Limb (tissue), 2 donors: Measurements from ENCODE around the gene PRSS50.
"Not testable (repeated sequence)": the region's sequence is repeated elsewhere in the genome, so short reads cannot be mapped to it uniquely, and the experiment has no call there.

Experiments used
- DNase-seq, 2 donors: peaks; one replicate each; pipeline ENCODE4 v3.0.0-alpha.2; 2016; ENCODE audit errors: extremely low spot score in 2 of 2

PRSS50 gene

GRCh38 chr3:46708401-46709156 is 9.1 kb downstream of the PRSS50 start:
- DNase-seq = no peak

GRCh38 chr3:46707601-46708011 is 10.1 kb downstream of the PRSS50 start:
- DNase-seq = no peak

- peak in 1 of 2 donors; percentile 29 for DNase-seq
These were observed 10.7 kb downstream of the PRSS50 start for GRCh38 chr3:46706771-46707582.

- peak; percentile 11 to 31 for DNase-seq
These were observed 11.7 kb downstream of the PRSS50 start for GRCh38 chr3:46705751-46706552.

- DNase-seq = peak; percentile 62 to 85
These were observed 12.6 kb downstream of the PRSS50 start for GRCh38 chr3:46705022-46705530.

- not testable (repeated sequence) for DNase-seq
These were observed 13.3 kb downstream of the PRSS50 start for GRCh38 chr3:46704346-46704745.

- DNase-seq = no peak
These were observed 14.6 kb downstream of the PRSS50 start for GRCh38 chr3:46703013-46703520.

- no peak for DNase-seq
These were observed 15.2 kb downstream of the PRSS50 start for GRCh38 chr3:46702246-46703012.

- DNase-seq = peak in 1 of 2 donors; percentile 66
These were observed 16.3 kb downstream of the PRSS50 start, which contains the start of gene TMIE for GRCh38 chr3:46701181-46701939. TSS of gene TMIE (plus strand) at chr3:46701392. CDS start at chr3:46701488, 96 bp downstream.

GRCh38 chr3:46700772-46701171 is 16.9 kb downstream of the PRSS50 start:
- DNase-seq = peak in 1 of 2 donors; percentile 75

- DNase-seq = no peak
These were observed 17.8 kb downstream of the PRSS50 start for GRCh38 chr3:46699676-46700523.

- DNase-seq = peak in 1 of 2 donors; percentile 14
These were observed 21.4 kb downstream of the PRSS50 start for GRCh38 chr3:46695962-46696894.

- DNase-seq = no peak
These were observed 22.3 kb downstream of the PRSS50 start for GRCh38 chr3:46695177-46695961.

GRCh38 chr3:46694520-46694919 is 23.1 kb downstream of the PRSS50 start:
- no peak for DNase-seq

- DNase-seq = no peak
These were observed 23.8 kb downstream of the PRSS50 start for GRCh38 chr3:46693892-46694226.

- DNase-seq = peak in 1 of 2 donors; percentile 75
These were observed 24.4 kb downstream of the PRSS50 start, which contains the start of gene ALS2CL for GRCh38 chr3:46693038-46693891. TSS of gene ALS2CL (minus strand) at chr3:46693679. CDS start at chr3:46689440, 4,239 bp downstream.
